GM21528 (cell line): ENCODE data around the gene DAP3.
"Not testable (repeated sequence)": the region's sequence is repeated elsewhere in the genome, so short reads cannot be mapped to it uniquely, and the experiment has no call there.

ENCODE experiments used
- ATAC-seq: cut with Tn5 transposase; IDR thresholded peaks from one replicate; pipeline ENCODE4 v1.9.1; 2021; ENCODE audit warnings: mild to moderate bottlenecking, moderate library complexity; ENCODE audit not compliant: unreplicated experiment, low FRiP score

DAP3 gene

DNA sequence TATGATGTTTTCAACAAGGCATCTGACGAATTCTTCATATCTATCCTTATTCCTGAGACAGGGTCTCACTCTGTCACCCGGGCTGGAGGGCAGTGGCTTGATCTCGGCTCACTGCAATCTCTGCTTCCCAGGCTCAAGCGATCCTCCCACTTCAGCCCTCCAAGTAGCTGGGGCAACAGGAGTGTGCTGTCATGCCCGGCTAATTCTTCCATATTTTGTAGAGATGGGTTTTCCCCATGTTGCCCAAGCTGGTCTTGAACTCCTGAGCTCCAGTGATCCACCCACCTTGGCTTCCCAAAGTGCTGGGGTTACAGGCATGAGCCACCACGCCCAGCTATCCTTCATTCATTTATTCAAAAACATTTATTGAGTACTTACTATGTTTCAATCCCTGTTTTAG lies 8.4 kb upstream of the DAP3 start:
- no peak for ATAC-seq

DNA sequence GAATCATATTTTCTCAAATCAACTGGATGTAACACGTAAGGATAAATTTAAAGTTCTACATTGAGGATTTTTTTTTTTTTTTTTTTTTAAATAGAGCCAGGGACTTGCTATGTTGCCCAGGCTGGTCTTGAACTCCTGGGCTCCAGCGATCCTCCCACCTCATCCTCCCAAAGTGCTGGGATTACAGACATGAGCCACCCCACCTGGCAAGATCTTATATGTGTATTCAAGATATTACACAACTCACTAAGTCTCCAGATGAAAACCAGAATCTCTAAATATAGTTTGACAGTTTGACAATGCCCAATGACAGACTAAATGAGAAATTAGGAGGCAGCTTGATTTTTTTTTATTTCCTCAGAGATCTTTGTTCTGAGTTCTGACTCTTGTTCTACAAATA lies 7.1 kb upstream of the DAP3 start:
- ATAC-seq: no peak

DNA sequence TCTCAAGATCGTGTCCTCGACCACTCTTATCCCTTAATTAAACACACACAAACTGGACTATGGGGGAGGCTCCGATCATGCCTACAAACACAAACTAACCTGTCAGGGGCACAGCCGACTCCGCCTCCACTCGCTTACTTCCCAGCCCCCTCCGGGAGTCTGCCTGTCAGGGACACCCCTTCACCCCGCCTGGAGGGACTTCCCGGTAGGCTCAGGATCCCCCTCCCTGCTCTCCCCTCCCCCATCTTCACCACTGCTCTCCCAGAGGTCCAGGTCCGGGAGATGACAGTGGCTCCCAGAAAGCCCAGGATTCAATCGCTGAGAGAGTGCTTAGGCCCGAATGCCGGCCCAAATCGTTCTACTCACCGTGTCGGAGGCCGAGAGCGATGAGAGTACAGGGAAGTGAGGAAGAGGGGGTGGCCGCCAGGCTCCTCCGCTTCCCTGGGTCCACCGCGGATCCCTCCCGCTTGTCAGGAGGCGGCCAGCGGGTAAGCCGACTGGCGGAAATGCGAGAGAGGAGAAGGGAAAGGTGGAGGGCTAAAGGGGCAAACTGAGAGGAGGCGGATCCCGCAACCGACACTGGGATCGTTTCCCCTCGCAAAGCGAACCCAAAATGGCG lies 1.1 kb upstream of the DAP3 start:
- peak; percentile 26 for ATAC-seq

GRCh38 chr1:155688324-155689080 lies 389 bp upstream of the DAP3 start, which contains the start of gene YY1AP1:
Gene YY1AP1, minus strand, starts transcription at chr1:155688774. Its CDS starts 8,338 bp downstream, at chr1:155680436.
- peak; percentile 79 for ATAC-seq

- no peak for ATAC-seq
These were observed 3.2 kb downstream of the DAP3 start for GRCh38 chr1:155691992-155692528.

DNA sequence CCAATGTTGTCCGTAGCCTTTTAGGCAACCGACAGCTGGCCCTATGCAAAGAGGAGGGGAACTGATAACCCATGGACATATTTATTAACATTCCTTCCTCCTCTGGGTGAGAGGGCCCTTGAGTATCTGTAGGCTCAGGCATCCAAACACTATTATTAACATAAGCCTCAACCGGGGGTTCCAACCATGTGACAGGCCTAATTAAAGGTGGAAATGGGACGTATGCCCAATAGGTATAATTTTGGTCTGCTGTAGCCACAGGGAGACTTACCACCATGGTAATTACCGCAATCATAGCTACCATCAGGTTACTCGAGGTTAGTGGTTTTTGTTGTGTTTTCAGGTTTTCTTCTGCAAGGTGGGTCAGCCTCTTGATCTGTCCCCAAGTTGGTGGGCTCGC lies 5.3 kb downstream of the DAP3 start:
- ATAC-seq: no peak

DNA sequence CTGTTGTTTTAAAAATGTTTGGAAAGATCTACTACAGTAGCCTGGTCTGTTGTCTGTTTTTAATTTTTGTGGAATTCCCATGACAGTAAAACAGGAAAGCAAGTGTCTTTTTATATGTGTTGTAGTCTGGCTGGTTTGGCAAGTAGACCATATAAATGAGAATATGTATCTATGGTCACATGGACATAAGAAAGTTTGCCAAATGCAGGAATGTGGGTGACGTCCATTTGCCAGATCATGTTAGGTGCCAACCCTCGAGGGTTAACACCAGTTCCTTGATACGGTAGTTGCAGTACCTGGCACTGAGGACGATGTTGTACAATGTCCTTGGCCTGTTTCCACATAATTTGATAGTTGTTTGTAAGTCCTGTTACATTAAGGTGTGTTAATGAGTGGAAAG lies 6.2 kb downstream of the DAP3 start:
- no peak for ATAC-seq

DNA sequence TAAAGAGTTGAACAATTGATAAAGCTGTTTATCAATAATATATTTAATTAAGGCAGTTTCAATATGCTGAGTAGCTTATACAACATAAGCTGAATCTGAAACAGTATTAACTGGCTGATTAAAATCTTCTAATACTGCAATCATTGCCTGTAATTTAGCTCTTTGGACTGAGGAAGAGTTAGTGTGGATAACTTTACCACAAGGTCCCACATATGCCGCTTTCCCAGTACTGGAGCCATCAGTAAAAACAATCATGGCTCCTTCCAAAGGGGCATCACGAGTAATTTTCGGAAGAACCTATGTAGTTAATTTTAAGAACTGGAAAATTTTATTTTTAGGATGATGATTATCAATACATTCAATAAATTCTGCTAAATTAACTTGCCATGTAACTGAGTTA lies 6.7 kb downstream of the DAP3 start:
- ATAC-seq: no peak

- ATAC-seq: no peak
These were observed 7.6 kb downstream of the DAP3 start for GRCh38 chr1:155696524-155696923.

GRCh38 chr1:155697046-155697445 lies 8.2 kb downstream of the DAP3 start:
- ATAC-seq: no peak

GRCh38 chr1:155697616-155698015 lies 8.7 kb downstream of the DAP3 start:
- not testable (repeated sequence) for ATAC-seq

DNA sequence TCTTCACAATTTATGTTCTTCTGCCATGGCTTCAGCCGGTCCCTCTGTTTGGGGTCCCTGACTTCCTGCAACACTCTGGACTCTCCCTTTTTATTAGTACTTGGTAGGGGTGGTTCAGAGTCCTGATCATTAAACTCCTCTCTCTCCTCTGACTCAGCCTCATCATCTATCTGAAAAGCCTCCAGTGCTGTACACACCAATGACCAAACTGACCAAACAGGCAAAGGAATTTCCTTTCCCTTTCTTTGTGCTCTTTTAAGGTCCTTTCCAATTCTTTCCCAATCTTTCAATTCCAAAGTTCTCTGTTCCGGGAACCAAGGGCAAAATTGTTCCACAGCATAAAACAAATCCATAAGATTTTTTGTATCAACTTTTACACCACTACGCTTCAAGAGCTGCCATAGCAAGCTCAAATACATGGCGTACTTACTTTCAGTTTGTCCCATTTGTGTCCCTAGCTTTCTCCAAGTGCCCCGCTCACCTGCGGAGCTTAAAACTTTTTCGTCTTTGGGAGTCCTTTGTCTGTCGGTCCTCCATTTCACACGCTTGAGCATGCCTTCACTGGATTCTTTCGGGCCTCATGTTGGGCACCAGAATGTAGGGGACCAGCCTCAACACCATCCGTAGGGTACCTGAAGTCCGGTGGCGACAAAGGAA lies 9.6 kb downstream of the DAP3 start:
- no peak for ATAC-seq

GRCh38 chr1:155699062-155699461 lies 10.2 kb downstream of the DAP3 start:
- ATAC-seq: not testable (repeated sequence)

DNA sequence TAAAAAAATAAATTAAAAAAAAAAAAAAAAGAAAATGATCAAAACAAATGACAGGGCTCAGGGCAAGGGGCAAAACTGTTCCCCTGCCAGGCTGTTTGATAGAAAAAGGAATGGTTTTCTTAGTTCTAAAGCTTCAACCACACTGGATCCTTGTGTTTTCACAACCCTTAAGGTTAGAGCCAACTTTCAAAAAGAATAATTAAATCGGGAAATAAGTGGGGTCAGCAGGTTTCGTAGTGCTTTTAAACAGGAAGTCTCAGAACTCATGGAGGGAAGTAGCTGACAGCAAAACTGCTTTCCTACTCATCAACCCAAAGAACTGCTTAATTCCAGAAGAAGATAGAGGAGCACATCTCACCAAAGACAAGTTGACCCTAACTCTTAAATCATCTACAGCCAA lies 12.8 kb downstream of the DAP3 start:
- ATAC-seq: not testable (repeated sequence)

GRCh38 chr1:155703216-155703615 lies 14.3 kb downstream of the DAP3 start:
- no peak for ATAC-seq

DNA sequence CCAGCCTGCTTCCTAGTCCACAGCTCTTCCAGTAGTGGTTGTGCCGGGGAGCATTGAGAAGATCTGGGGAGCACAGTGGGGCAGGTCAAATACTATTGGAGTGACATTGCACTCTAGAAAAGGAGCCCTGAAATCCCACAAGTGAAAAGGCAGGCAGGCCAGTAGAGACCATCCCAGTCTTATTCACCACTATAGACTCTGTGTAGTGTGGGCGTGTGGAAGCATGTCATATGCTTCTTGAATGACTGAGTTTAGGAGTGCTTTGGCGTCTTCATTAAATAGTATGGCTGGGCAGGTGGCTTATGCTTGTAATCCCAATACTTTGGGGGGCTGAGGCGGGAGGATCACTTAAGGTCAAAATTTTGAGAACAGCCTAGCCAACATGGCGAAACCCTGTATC lies 15.5 kb downstream of the DAP3 start:
- ATAC-seq: not testable (repeated sequence)

DNA sequence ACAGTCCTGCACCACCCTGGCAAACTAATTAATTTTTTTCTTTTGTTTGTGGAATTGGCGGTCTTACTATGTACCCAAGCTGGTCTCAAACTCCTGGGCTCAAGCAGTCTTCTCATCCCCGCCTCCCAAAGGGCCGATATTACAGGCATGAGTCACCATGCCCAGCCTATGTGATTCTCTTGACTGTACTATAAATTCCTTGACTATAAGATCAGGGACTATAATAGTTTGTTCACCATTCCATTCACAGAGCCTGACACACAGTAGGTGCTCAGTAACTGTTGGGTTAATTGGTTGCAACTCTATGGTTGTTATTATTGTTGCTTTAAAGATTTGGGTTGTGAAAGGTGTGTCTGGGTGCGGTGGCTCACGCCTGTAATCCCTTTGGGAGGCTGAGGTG lies 17.2 kb downstream of the DAP3 start:
- no peak for ATAC-seq

DNA sequence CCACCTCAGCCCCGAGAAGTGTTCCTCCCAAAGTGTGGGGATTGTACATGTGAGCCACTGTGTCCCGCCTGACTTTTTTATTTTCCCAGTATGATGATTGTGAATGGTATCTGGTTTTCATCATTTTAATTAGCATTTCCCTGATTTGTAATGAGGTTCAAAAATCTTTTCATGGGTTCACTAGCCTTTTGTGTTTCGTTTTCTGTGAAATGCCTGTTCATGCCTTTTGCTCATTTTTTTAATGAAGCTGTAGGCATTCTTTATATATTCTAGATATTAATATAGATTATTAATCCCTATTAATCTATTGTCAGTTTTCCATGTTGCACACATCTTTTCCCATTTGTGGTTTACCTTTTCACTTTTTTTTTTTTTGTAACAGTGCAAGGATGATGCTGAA lies 20.5 kb downstream of the DAP3 start:
- no peak for ATAC-seq

GRCh38 chr1:155711457-155711856 lies 22.6 kb downstream of the DAP3 start:
- not testable (repeated sequence) for ATAC-seq

DNA sequence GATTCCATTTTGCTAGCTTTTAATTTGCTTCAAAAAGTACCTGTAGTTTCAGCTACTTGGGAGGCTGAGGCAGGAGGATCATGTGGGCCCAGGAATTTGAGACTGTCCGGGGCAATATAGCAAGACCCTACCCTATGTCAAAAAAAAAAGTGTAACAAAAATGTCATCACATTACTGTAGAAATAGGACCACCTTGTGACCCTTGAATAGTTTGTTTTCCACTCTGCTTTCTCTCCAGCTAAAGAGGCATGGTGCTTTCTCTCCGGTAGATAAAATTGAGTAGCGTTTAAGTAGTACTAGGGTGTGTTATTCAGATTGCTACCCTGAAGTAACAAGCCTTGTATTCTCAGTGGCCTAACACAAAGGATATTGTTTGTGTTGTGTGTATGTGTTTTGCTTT lies 23.7 kb downstream of the DAP3 start:
- ATAC-seq: not testable (repeated sequence)

DNA sequence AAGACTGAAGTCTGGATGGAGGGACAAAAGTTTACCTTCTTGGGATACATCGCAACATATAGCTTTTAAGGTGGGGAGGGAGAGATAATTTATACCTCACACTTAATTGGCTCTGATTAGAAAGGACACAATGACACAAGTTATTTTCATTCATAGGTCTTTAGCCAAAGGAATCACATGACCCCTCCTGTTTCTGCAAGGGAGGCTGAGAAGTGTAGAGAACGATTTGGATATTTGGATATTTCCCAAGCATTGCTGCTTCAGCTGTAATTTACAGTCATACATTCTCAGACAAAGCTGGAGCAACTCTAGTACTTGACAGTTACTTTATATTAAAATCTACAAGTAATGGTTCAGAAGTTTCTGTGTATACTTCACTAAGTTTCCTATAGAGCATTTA lies 24.2 kb downstream of the DAP3 start:
- ATAC-seq: no peak
